SU-DHL-6 (cell line): ENCODE measurements around the gene ITFG1.

ENCODE experiments used
- EZH2phosphoT487 ChIP-seq: fragments of 200-600 bp; sonication (generic), shearing (Covaris generic); conservative IDR thresholded peaks from 2 replicates; pipeline ENCODE4 v1.6.1; 2018; ENCODE audit warnings: mild to moderate bottlenecking, antibody characterized with exemption, low read length, moderate library complexity, mixed read lengths
- TF ChIP-seq, protein P1 (sequence below): fragments of 200-600 bp; sonication (generic); IDR thresholded peaks from one replicate; pipeline ENCODE4 v1.5.1; 2017; ENCODE audit warnings: antibody characterized with exemption, mild to moderate bottlenecking, low read length, moderate library complexity; ENCODE audit not compliant: insufficient read depth, poor library complexity, severe bottlenecking

DNA sequence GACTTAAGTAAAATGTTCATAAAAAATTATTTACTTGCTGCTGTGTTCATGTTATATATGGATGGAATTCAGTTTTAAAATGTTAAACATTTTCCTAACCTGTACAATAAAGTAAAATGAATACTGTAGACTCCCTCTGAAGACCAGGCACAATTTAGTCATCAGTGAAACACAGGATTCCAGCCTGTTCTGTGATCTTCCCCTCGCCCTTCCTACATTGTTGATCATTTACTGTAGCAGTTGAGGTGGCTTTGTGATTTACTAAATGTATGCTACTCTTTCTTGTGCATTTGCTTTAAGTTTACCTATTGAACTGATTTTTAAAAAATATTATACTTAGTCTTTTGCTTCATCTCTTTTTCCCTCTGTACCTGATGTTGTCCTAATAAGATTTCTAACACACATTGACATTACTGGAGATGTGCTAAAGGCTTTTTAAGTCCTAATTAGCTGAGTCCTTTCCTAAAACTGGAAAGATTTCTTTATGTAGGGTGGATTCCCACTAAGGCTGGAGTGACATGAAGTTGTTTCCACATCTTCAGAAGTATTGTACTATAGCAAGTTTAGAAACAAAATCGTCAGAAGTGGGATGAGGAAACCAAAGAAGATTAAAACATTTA, 38.3 kb upstream of the ITFG1 start:
- TF ChIP-seq, protein P1, sequence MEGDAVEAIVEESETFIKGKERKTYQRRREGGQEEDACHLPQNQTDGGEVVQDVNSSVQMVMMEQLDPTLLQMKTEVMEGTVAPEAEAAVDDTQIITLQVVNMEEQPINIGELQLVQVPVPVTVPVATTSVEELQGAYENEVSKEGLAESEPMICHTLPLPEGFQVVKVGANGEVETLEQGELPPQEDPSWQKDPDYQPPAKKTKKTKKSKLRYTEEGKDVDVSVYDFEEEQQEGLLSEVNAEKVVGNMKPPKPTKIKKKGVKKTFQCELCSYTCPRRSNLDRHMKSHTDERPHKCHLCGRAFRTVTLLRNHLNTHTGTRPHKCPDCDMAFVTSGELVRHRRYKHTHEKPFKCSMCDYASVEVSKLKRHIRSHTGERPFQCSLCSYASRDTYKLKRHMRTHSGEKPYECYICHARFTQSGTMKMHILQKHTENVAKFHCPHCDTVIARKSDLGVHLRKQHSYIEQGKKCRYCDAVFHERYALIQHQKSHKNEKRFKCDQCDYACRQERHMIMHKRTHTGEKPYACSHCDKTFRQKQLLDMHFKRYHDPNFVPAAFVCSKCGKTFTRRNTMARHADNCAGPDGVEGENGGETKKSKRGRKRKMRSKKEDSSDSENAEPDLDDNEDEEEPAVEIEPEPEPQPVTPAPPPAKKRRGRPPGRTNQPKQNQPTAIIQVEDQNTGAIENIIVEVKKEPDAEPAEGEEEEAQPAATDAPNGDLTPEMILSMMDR: no peak
- no peak for TF ChIP-seq EZH2phosphoT487
